HG03520 (cell line): Measurements from ENCODE around the gene FLYWCH1.
"Not testable (repeated sequence)": the region's sequence is repeated elsewhere in the genome, so short reads cannot be mapped to it uniquely, and the experiment has no call there.

Experiments
- ATAC-seq: cut with Tn5 transposase; IDR thresholded peaks from one replicate; pipeline ENCODE4 v1.9.1; 2021; ENCODE audit warnings: mild to moderate bottlenecking, moderate library complexity; ENCODE audit not compliant: unreplicated experiment

The FLYWCH1 gene

GRCh38 chr16:2899564-2900072 is 12.1 kb upstream of the FLYWCH1 start:
- no peak for ATAC-seq

DNA sequence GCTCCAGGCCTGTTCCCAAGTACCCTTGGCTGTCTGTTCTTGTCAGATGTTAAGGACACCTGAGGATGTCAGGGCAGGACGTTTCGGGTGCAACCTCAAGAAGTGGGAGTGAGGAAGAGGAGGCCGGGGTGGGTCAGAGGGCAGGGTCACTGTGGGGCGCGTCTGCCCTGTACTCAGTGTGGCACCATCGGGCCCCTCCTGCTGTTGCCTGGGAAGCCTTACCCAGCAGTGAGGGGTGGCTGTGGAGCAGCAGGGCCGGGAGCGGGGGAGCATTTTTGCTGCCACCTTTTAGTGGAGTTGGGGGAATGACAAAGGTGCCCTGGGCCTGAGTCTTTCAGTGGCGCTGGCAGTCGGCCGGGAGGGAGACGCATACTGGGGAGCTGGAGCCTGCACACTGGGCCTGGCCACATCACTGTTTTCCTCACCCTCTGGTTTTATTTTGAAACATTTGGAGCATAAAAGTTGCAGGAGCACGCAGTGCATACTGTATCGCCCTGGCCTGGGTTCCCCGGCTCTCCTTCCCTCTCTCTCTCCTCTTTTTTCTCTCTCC is 11.1 kb upstream of the FLYWCH1 start:
- ATAC-seq: no peak

DNA sequence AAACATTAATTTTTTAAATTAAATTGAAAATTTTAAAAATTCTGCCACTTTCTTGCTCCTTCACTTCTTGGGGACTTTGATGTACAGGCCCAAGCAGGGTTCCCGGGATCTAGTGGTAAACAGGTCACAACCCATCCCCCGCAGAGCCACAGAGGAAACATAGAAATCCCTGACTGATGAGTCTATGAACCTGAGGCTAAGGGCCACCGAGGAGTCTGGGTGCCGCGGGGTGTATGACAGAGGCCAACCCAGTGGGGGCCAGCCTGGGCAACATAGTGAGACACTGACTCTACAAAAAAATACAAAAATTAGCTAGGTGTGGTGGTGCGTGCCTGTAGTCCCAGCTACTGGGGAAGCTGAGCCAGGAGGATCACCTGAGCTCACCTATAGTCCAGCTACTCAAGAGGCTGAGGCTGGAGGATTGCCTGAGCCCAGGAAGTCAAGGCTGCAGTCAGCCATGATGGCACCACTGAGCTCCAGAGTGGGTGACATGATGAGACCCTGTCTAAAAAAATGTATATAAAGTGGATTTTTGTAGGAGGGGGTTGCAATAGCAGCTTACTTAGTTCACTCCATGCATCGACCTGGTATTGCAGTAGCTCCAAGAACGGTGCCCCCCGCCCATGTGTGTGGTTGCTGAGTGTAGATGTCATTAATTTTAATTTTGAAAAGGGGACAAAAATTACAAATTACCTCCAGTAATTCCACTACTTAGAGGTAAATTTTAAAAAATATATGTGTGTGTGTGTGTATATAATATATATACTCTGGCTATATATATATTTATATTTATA is 9.2 kb upstream of the FLYWCH1 start:
- ATAC-seq: no peak

- ATAC-seq: peak; percentile 31
These were observed 7.4 kb upstream of the FLYWCH1 start for GRCh38 chr16:2904100-2904921.

DNA sequence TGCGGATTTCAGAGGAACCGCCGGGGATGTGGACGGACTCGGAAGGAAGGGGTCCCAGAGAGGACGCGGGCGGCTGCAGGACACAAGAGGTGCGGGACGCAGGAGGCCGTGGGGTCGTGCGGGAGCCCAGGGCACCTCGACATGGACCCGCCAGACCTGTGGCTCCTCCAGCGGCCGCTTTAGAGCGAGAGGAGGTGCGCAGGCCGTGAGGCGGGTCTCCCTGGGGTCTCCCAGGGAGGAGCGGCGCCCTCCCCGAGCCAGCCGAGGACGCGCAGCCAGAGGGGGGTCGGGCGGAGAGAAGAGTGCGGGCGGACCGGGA is 6.8 kb upstream of the FLYWCH1 start:
- peak; percentile 11 for ATAC-seq

GRCh38 chr16:2905241-2905987 is 6.3 kb upstream of the FLYWCH1 start:
- ATAC-seq: peak; percentile 65

GRCh38 chr16:2905988-2906387 is 5.7 kb upstream of the FLYWCH1 start:
- ATAC-seq: no peak

GRCh38 chr16:2907084-2907753 is 4.5 kb upstream of the FLYWCH1 start:
- ATAC-seq: not testable (repeated sequence)

- no peak for ATAC-seq
These were observed 1.2 kb upstream of the FLYWCH1 start for GRCh38 chr16:2910441-2910969.

- ATAC-seq: peak; percentile 21
These were observed 834 bp downstream of the FLYWCH1 start for GRCh38 chr16:2912330-2913199.

DNA sequence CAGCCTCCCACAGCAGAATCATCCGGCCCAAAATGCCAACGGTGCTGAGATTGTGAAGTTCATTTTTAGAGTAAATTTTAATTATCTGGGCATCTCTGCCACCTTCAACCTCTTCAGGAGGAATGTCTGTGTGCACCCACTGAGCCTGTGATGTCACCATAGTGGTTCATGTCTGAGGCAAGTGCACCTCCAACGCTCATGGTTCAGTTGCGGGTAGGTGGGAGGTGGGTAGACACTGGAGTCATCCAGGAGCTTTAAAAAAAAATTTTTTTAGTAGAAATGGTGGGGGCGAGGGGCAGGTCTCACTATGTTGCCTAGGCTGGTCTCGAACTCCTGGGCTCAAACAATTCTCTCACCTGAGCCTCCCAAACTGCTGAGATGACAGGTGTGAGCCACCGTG is 1.9 kb downstream of the FLYWCH1 start:
- ATAC-seq: no peak

DNA sequence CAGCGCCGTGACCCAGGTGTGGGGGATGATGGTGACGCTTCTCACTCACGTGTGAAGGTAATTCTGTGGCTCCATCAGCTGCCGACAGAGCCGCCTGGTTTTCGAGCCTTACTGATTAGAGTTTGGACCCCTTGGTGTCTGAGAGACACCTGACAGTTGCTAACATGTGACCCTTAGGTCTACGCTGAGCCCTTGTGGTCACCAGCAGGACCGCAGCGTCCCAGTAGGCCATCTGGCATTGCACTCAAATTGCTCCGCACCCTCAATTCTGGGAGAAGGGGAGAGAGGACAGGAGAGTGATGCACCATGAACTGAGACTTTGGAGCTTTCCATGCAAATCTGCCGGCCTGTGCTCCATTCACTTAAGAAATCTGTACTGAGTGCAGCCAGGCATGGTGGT is 2.5 kb downstream of the FLYWCH1 start:
- ATAC-seq: no peak

DNA sequence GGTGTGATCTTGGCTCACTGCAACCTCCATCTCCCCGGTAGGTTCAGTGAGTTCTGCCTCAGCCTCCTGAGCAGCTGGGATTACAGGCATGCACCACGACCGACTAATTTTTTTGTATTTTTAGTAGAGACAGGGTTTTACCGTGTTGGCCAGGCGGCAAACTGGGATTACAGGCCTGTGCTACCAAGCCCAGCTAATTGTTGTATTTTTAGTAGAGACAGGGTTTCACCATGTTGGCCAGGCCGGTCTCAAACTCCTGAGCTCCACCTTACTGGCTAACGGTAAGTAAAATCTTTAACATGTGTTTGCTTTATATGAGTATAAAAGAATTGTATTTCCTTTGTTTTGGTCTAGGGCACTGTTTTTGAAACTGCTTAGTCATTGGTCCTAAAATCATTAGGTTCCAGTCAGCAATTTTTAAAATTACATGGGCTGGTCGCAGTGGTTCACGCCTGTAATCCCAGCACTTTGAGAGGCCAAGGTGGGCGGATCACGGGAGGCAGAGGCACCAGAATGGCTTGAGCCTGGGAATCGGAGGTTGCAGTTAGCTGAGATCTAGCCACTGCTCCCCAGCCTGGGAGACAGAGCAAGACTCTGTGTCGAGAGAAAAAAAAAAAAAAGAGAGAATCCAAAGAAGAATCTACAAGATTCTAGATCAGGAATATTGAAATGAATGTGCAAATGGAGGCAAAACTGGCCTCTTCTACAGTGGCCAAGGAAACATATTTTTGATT is 3.6 kb downstream of the FLYWCH1 start:
- no peak for ATAC-seq

GRCh38 chr16:2919511-2920255 is 8.0 kb downstream of the FLYWCH1 start:
- ATAC-seq: no peak

DNA sequence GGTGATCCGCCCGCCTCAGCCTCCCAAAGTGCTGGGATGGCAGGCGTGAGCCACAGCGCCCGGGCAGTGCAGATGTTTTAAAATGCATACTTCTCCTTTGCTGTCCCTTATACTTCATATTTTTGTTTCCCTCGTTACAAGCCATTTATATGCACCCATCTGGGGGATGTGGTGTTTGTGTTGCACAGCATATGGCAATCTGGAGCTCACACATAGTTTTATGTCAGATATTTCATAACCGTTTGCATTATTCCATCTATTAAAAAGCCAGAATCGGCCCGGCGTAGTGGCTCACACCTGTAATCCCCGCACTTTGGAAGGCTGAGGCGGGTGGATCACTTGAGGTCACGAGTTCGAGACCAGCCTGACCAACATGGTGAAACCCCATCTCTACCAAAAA is 11.8 kb downstream of the FLYWCH1 start:
- no peak for ATAC-seq

- no peak for ATAC-seq
These were observed 13.4 kb downstream of the FLYWCH1 start for GRCh38 chr16:2924901-2925755.
